ENCODE results near the gene MPP1.
A peak's percentile ranks its signal among the peaks of the same experiment; 100 is the strongest.

Gene MPP1

DNA sequence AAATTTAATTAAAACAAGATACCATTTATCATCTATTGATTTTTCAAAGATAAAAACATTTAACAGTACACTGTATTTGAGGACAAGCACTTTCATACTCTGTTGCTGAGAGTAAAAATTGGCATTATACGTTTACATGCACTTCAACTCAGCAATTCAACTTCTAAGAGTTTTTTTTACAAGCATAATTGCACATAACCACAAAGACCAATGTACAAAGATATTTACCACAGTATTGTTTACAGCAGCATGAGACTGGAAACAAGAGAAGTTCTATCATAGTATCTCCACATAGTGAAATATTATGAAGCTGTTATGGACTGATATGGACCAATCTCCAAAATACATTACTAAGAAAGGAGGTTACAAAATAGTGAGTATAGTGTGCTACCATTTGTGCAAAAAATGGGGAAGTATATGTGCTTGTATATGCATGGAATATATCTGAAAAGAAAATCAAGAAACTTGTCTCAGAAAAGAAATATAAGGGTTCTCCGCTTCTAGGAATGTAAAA lies 65.3 kb downstream of the MPP1 start:
- peak in 1 of 2 experiments; percentile 22 for DNase-seq
- TF ChIP-seq GATA1 (IDR thresholded peaks at IDR 0.05; ENCODE audit: low read depth, low read length): no peak

DNA sequence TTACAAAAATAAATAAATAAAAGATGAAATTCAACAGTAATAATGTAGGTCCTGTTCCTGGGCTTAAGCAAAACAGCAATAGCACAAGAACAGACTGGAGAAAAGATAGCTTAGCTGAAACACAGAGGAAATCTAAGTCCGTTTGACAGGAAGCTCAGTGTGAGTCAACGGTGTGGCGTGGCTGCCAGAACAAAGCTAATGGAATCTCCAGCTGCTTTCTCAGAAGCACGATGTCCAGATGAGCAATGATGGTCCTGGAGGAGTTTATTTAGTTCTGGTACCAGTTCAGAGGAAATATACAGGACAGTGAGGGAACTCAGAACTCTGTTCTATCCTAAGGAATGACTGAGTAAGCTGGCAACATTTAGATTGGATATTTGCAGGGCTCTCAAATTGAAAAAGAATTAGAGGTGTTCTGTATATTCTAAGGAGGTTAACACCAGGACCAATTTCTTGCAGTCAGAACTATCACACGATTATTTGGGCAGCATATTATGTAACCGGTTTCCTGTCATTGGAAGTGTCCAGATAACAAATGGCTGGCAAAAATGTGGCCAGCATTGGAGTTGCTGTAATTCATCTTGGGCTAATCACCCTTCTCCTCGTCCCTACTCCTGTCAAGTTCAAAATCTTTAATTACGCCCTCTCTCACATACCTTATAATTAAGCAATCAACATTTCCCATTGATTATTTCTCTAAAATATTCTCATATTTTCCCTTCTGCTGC lies 67.1 kb downstream of the MPP1 start:
- TF ChIP-seq GATA1 (IDR thresholded peaks at IDR 0.05; ENCODE audit: low read depth, low read length) (no peak), POLR2A (IDR thresholded peaks at IDR 0.05; ENCODE audit: low read length) (no peak)
- DNase-seq: peak in 1 of 2 experiments; percentile 11

DNA sequence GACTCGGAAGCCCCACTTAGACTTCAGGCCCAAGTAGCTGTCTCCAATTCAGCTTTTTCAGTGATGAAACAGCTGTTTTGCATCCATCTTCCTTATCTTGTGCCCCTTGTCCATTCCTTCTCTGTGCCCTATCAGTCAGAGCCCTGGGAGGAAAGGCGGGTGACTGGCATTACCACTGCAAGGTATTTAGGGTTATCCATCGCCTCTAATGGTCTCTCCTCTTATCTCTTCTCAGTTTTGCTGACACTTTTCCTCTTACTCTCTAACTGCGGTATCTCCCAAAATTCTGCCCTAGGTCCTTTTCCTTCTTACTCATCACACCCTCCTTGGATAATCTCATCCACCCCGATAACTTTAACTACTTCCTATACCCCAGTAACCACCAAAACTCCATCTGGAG lies 68.1 kb downstream of the MPP1 start:
- DNase-seq: peak; percentile 27 to 46
- TF ChIP-seq POLR2A (IDR thresholded peaks at IDR 0.05; ENCODE audit: low read length) (no peak), GATA1 (IDR thresholded peaks at IDR 0.05; ENCODE audit: low read depth, low read length) (no peak)

DNA sequence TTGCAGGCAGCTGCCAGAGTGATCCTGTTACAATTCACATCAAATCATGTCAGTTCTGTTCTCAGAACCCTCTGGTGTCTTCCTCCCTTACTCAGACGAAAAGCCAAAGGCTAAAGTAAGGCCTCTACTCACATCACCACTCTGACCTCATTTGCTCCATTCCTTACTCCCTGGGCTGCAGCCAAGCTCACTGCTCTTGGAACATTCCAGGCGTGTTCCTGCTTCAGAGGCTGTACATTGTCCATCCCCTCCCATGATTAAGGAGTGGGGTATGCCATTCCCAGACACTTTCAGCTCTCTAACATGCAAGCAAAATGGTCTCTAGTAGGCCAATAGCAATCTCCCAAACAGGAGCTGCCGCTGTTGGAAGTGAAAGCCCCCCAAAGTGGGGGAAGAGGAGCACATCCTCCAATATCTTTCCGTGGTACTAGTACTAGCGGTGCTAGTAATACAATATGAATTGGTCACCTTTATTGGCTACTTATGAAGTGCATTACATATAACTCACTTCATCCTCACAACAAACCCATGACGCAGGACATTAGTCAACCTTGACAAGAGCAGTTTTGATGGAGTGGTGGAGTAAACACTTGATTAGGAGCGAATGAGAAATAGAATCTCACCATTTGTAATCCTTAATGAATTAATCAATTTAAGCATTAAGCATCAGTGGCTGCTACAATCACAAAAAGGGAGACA lies 69.4 kb downstream of the MPP1 start:
- no peak for DNase-seq
- TF ChIP-seq POLR2A (IDR thresholded peaks at IDR 0.05; ENCODE audit: low read length) (no peak), GATA1 (IDR thresholded peaks at IDR 0.05; ENCODE audit: low read depth, low read length) (no peak)

DNA sequence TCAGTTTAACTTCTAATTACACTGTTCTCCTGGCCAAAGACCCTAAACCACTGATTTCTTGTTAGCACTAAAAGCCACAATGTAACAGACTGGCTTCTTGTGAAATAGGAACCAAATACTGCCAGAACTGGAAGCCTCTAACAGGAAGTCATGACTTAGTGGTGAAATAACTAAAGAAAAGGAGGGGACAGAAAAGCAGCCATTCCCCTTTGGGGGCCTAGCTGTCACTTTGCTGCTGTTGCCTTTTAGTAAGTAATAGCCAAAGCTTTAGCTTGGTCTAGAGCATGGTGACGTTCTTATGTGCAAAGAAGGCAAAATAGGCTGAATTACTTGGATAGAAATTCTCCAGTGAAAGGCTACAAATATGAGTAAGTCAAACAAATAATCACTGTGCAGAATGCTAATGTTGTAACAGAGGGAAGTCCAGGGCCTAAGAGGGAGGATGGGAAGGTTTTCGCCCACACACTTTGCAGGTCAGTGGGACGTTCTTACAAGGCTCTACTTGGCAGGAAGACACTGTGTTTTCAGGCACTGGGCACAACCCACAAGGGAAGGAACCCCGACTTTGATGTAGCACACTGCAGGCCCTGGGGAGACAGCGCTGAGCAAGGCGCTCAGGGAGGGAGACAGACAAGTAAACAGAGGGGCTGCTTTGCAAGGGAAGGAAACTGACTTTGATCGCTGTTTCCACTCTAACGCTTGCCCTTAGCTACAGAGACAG lies 71.1 kb downstream of the MPP1 start:
- TF ChIP-seq GATA1 (IDR thresholded peaks at IDR 0.05; ENCODE audit: low read depth, low read length) (no peak), POLR2A (IDR thresholded peaks at IDR 0.05; ENCODE audit: low read length) (no peak)
- peak in 1 of 2 experiments; percentile 13 for DNase-seq

DNA sequence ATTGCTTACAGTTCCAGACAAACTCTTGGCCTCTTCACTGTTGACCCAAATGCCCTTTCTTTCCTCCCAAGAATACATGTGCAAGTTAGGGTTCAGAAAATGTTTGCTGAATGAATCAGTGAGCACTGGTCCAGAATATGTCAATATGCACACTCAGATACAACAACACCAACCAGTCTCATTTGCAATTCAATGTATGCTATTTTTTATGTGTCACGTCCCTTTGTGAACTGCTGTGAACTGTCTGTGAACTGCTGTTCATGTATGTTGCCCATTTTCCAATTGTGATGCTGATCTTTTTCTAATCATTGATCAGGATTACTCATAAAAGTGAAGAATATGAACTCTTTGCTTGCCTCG lies 72.2 kb downstream of the MPP1 start:
- no peak for DNase-seq
- TF ChIP-seq GATA1 (IDR thresholded peaks at IDR 0.05; ENCODE audit: low read depth, low read length) (no peak), POLR2A (IDR thresholded peaks at IDR 0.05; ENCODE audit: low read length) (no peak)

DNA sequence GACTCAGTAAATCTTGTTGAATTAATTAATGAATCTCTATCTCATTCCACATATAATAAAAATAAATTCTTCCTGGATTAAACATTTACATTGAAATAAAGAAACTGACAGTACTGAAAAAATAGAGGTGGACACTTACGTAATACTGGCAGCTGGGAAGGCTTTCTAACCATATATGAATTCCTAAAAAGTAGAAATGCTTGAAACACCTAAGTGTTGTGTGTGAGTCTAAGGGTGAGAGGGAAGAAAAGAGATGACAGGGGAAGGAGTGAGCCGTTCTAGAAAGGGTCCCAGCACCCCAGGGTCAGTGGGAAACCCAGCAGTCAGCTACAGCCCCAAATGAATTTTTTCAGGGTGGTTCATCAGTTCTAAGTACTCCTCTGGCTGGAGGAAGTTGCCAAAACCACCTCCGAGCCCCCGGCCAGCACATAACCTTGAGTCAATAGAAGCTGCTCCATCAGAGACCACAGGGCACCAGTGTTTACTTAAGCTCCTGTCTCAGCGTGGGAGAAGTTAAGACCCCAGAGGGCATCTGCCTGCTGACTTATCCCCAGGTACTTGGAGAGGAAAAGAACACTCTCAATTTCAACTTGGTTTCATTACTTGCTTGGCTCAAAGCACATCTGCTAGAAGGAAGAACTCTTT lies 72.7 kb downstream of the MPP1 start:
- TF ChIP-seq POLR2A (IDR thresholded peaks at IDR 0.05; ENCODE audit: low read length): no peak
- no peak for TF ChIP-seq GATA1 (IDR thresholded peaks at IDR 0.05; ENCODE audit: low read depth, low read length)
- no peak for DNase-seq

DNA sequence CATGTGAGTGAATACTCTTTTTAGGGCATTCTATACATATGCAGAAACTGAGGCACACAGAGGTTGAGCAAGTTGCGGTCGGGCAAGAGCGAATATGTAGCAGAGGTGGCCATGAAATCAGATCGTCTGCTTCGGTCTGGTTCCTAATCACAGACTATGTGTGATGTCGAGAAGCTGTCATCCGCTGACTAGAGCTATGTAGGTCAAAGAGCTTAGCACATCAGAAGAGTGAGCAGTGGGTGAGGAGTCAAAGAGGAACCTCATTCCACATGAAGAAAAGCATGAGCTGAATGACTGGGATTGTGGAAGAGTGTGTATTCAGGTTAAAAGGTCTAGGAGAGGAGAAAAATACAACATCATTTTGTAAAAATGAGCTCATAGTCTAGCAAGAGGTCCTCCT lies 73.4 kb downstream of the MPP1 start:
- TF ChIP-seq GATA1 (IDR thresholded peaks at IDR 0.05; ENCODE audit: low read depth, low read length) (no peak), POLR2A (IDR thresholded peaks at IDR 0.05; ENCODE audit: low read length) (no peak)
- no peak for DNase-seq

DNA sequence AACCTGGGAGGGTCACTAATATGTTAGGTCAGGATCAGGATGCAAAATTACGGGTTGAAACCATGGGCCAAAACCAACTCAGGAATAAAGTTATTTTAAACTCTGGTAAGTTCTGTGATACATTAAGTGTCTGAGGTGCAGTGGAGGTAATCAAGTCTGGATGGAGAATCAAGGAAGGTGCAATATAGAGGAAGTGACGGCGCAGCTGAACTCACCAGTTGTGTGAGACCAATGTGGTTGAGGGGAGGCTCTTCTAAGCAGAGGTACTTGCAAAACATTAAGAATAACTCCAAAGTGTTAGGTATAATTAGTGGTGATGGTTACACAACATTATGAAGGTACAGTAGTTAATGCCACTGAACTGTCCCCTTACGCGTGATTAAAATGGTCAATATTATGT lies 74.1 kb downstream of the MPP1 start:
- DNase-seq: no peak
- no peak for TF ChIP-seq POLR2A (IDR thresholded peaks at IDR 0.05; ENCODE audit: low read length)
- no peak for TF ChIP-seq GATA1 (IDR thresholded peaks at IDR 0.05; ENCODE audit: low read depth, low read length)

DNA sequence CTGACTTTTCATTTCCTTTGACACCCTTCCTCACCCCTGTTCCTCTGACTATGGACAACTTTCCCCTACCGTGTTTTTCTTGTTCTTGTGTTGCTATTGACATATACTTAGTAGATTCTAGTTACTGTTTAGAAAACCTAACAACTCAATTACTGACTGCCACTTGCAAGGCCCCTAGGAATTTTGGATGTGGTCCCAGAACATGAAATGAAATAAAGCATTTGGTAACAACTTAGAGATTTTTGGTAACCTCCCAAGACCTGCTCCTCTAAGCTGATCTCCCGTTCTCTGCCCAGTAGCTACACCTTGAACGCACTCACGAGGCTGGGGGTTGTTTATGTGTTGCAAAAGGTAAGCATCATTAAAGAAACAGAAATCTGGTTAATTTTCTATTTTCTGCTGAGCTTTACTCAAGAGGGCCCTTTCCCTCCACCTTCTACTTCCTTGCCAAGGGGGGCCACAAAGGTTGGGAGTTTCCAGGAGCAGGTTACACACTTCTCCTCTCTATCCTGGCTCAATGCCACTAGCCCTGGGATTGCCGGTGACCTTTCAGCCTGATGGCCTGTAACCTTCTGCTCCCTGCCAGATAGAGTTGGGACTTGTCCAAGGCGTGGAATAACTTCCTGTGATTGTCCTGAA lies 74.9 kb downstream of the MPP1 start:
- TF ChIP-seq GATA1 (IDR thresholded peaks at IDR 0.05; ENCODE audit: low read depth, low read length): no peak
- TF ChIP-seq POLR2A (IDR thresholded peaks at IDR 0.05; ENCODE audit: low read length): no peak
- no peak for DNase-seq

DNA sequence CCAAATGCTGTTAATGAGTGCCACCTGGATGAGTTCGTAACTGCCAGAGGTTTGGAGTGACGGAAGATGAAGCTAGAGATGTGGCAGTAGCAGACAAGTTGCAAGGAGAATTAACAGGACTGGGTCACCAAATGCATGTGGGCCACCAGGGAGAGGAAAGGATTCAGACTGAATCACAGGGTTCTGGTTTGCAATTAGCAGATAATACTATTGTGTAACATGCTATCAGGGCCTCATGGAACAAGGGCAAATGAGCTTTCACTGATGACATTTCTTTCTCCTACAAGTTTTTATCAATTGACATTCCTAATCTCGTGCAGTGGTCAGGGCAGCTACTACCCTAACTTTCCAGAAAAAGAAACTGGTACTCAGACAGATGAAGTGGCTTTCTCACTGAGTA lies 75.8 kb downstream of the MPP1 start:
- TF ChIP-seq POLR2A (IDR thresholded peaks at IDR 0.05; ENCODE audit: low read length): no peak
- TF ChIP-seq GATA1 (IDR thresholded peaks at IDR 0.05; ENCODE audit: low read depth, low read length): no peak
- DNase-seq: no peak
